Measurements from ENCODE around the gene TXNL4B.

The TXNL4B gene

GRCh38 chr16:72093448-72094265 lies at the start of gene TXNL4B, which contains the start of gene DHX38:
TXNL4B (minus strand) TSS chr16:72093620; CDS start chr16:72090749, 2,871 bp downstream.
DHX38 (plus strand) TSS chr16:72093847; CDS start chr16:72096158, 2,311 bp downstream.
- Histone ChIP-seq H3K27ac (ENCODE audit: low read depth, low read length) (peak within 1 kb of the TSS; percentile 73), H3K9ac (ENCODE audit: low read length) (peak within 1 kb of the TSS; percentile 88), H3K9me3 (ENCODE audit: control insufficient read depth, insufficient read depth, low read depth, low read length) (no peaks in the 10 kb centered on the region), H3K4me1 (ENCODE audit: control insufficient read depth, insufficient read depth, low read length) (peaks cover 11% of the 10 kb centered on the region), H3K27me3 (ENCODE audit: control insufficient read depth, insufficient read depth, low read length) (no peaks in the 10 kb centered on the region), H3K4me3 (ENCODE audit: low read depth, low read length) (peak within 1 kb of the TSS; percentile 98), H3K36me3 (ENCODE audit: control insufficient read depth, insufficient read depth, low read length) (peaks cover 43% of the 10 kb centered on the region)

- Histone ChIP-seq H3K27ac (ENCODE audit: low read depth, low read length) (no peak overlapping the region), H3K9ac (ENCODE audit: low read length) (no peak overlapping the region), H3K9me3 (ENCODE audit: control insufficient read depth, insufficient read depth, low read depth, low read length) (no peaks in the 10 kb centered on the region), H3K36me3 (ENCODE audit: control insufficient read depth, insufficient read depth, low read length) (no peaks in the 10 kb centered on the region), H3K4me1 (ENCODE audit: control insufficient read depth, insufficient read depth, low read length) (peaks cover 3% of the 10 kb centered on the region; the same call in 1 of the 2 replicates), H3K27me3 (ENCODE audit: control insufficient read depth, insufficient read depth, low read length) (no peaks in the 10 kb centered on the region), H3K4me3 (ENCODE audit: low read depth, low read length) (no peak overlapping the region)
Observed at GRCh38 chr16:72142476-72142875, 49.1 kb upstream of the TXNL4B start.

DNA sequence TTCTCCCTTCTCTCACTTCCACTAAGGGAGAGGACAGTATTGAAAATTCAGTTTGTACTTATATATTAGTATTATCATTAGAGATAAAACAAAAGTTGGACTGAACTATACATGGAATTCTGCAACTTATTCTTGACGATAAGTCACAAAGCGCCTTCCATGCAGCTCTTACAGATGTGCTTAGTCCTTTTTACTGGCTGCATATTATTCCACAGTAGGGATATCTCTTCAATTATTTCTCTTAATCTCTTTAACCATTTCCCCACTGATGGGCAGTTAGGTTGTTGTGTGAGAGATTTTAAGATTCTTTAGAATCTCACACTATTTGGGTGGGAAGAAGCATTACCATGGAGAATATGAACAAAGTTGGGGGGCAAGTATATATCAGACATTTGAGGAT lies 46.5 kb upstream of the TXNL4B start:
- H3K4me3 ChIP-seq (ENCODE audit: low read depth, low read length): no peak overlapping the region
- no peaks in the 10 kb centered on the region for H3K9me3 ChIP-seq (ENCODE audit: control insufficient read depth, insufficient read depth, low read depth, low read length)
- peaks cover 4% of the 10 kb centered on the region; the same call in 1 of the 2 replicates for H3K4me1 ChIP-seq (ENCODE audit: control insufficient read depth, insufficient read depth, low read length)
- H3K27ac ChIP-seq (ENCODE audit: low read depth, low read length): no peak overlapping the region
- H3K36me3 ChIP-seq (ENCODE audit: control insufficient read depth, insufficient read depth, low read length): no peaks in the 10 kb centered on the region
- no peaks in the 10 kb centered on the region for H3K27me3 ChIP-seq (ENCODE audit: control insufficient read depth, insufficient read depth, low read length)
- no peak overlapping the region for H3K9ac ChIP-seq (ENCODE audit: low read length)

DNA sequence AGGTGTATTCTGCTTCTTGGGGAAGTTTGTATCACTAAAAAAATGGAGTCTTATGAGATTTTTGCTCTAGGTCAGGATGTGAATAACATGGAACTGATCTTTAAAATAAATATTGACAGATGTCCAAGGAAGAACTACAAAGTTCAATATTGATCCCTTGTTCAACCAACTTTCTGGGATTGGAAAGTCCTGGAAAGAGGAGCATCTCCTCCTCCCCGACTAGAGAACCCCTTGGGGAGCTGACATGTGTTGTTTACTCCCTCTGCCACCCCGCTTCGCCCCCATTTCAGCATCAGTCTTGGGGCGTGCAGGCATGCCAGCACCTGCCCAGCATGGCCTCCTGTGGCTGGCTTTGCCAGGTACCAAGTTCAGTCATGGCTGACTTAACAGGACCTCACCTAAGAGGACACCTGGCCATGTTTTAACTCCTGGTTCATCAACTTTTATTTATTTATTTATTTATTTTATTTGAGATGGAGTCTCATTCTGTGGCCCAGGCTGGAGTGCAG lies 44.7 kb upstream of the TXNL4B start:
- Histone ChIP-seq H3K27me3 (ENCODE audit: control insufficient read depth, insufficient read depth, low read length) (no peaks in the 10 kb centered on the region), H3K4me1 (ENCODE audit: control insufficient read depth, insufficient read depth, low read length) (peaks cover 4% of the 10 kb centered on the region; the same call in 1 of the 2 replicates), H3K27ac (ENCODE audit: low read depth, low read length) (no peak overlapping the region), H3K9ac (ENCODE audit: low read length) (no peak overlapping the region), H3K36me3 (ENCODE audit: control insufficient read depth, insufficient read depth, low read length) (no peaks in the 10 kb centered on the region), H3K4me3 (ENCODE audit: low read depth, low read length) (no peak overlapping the region), H3K9me3 (ENCODE audit: control insufficient read depth, insufficient read depth, low read depth, low read length) (no peaks in the 10 kb centered on the region)

- Histone ChIP-seq H3K4me1 (ENCODE audit: control insufficient read depth, insufficient read depth, low read length) (peaks cover 4% of the 10 kb centered on the region; the same call in 1 of the 2 replicates), H3K36me3 (ENCODE audit: control insufficient read depth, insufficient read depth, low read length) (no peaks in the 10 kb centered on the region)
Observed at GRCh38 chr16:72137380-72138063, 44.1 kb upstream of the TXNL4B start.

DNA sequence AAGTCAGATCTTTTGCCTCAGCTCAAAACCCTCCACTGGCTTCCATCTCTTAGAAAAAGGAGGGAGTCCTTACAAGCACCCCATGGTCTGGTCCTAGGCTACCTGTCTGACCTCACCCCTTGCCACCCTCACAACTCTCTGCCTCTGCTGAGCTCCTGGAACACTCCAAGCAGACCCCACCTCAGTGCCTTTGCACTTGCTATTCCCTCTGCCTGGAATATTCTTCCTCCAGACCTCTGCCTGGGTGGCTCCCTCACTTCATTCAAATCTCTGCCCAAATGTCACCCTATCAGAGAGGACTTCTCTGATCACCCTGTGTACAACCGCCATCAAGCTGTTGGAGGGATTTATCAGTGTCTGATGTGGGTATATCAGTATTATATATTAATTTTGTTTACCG lies 41.1 kb upstream of the TXNL4B start:
- H3K36me3 ChIP-seq (ENCODE audit: control insufficient read depth, insufficient read depth, low read length): no peaks in the 10 kb centered on the region
- H3K9me3 ChIP-seq (ENCODE audit: control insufficient read depth, insufficient read depth, low read depth, low read length): no peaks in the 10 kb centered on the region
- no peak overlapping the region for H3K27ac ChIP-seq (ENCODE audit: low read depth, low read length)
- no peak overlapping the region for H3K9ac ChIP-seq (ENCODE audit: low read length)
- H3K27me3 ChIP-seq (ENCODE audit: control insufficient read depth, insufficient read depth, low read length): no peaks in the 10 kb centered on the region; the same call in 1 of the 2 replicates
- H3K4me3 ChIP-seq (ENCODE audit: low read depth, low read length): no peak overlapping the region
- peaks cover 23% of the 10 kb centered on the region for H3K4me1 ChIP-seq (ENCODE audit: control insufficient read depth, insufficient read depth, low read length)

More at GRCh38 chr16:72137380-72138063, 44.1 kb upstream of the TXNL4B start:
- H3K27ac ChIP-seq (ENCODE audit: low read depth, low read length): no peak overlapping the region
- no peak overlapping the region for H3K9ac ChIP-seq (ENCODE audit: low read length)
- H3K27me3 ChIP-seq (ENCODE audit: control insufficient read depth, insufficient read depth, low read length): no peaks in the 10 kb centered on the region
- H3K4me3 ChIP-seq (ENCODE audit: low read depth, low read length): no peak overlapping the region
- no peaks in the 10 kb centered on the region for H3K9me3 ChIP-seq (ENCODE audit: control insufficient read depth, insufficient read depth, low read depth, low read length)

GRCh38 chr16:72132726-72133125 lies 39.3 kb upstream of the TXNL4B start:
- no peaks in the 10 kb centered on the region; the same call in 1 of the 2 replicates for H3K27me3 ChIP-seq (ENCODE audit: control insufficient read depth, insufficient read depth, low read length)
- no peaks in the 10 kb centered on the region for H3K36me3 ChIP-seq (ENCODE audit: control insufficient read depth, insufficient read depth, low read length)
- H3K27ac ChIP-seq (ENCODE audit: low read depth, low read length): no peak overlapping the region
- H3K9ac ChIP-seq (ENCODE audit: low read length): no peak overlapping the region
- H3K9me3 ChIP-seq (ENCODE audit: control insufficient read depth, insufficient read depth, low read depth, low read length): no peaks in the 10 kb centered on the region
- H3K4me1 ChIP-seq (ENCODE audit: control insufficient read depth, insufficient read depth, low read length): peaks cover 38% of the 10 kb centered on the region
- no peak overlapping the region for H3K4me3 ChIP-seq (ENCODE audit: low read depth, low read length)

DNA sequence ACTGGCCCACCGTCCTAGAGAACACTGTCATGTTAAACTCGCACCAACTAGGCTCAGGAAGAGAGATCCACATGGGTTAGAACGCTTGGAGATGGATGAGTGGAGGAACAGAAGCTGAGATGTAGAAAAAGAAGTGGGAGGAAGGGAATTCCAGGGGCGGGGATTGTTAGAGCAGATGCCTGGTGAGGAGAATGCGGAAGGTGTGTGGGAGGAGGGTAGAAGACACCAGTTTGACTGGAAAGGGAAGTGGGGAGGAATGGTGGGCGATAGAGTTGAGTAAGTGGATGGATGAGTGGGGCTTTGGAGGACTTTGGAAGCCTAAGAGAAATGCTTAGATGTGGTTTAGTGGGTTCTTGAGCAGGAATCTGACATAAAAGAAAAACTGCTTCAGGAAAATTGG lies 37.6 kb upstream of the TXNL4B start:
- Histone ChIP-seq H3K27me3 (ENCODE audit: control insufficient read depth, insufficient read depth, low read length) (no peaks in the 10 kb centered on the region; the same call in 1 of the 2 replicates), H3K36me3 (ENCODE audit: control insufficient read depth, insufficient read depth, low read length) (no peaks in the 10 kb centered on the region), H3K9ac (ENCODE audit: low read length) (no peak overlapping the region), H3K4me1 (ENCODE audit: control insufficient read depth, insufficient read depth, low read length) (peaks cover 39% of the 10 kb centered on the region), H3K9me3 (ENCODE audit: control insufficient read depth, insufficient read depth, low read depth, low read length) (no peaks in the 10 kb centered on the region), H3K4me3 (ENCODE audit: low read depth, low read length) (no peak overlapping the region), H3K27ac (ENCODE audit: low read depth, low read length) (no peak overlapping the region)

DNA sequence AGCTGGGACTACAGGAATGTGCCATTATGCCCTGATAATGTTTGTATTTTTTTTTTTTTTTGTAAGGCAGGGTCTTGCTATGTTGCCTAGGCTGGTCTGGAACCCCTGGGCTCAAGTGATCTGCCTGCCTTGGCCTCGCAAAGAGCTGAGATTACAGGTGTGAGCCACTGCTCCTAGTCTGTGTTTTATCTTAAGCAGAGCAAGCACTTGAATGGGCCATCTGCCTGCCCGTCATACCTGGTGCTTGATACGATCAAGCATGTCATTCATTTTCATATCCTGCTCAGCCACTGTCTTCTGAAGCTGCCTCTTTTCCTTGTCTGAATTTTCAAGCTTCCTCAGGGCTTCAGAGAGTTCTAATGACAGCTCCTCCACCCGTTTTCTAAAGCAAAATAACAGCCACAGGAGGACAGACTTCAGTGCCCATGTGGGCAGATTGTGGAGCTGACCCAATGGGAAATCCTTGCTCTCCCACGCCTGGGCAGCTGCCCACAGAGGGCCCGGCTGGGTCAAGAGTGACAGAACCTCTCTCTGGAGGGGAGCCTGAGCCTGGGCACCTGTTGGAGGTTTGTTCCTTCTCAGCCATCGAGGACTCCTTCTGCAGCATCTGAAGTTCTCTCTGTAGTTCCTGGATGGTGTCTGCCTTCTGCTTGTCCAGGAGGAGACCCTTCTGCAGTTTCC lies 36.7 kb upstream of the TXNL4B start:
- H3K36me3 ChIP-seq (ENCODE audit: control insufficient read depth, insufficient read depth, low read length): no peaks in the 10 kb centered on the region
- no peak overlapping the region for H3K9ac ChIP-seq (ENCODE audit: low read length)
- H3K27me3 ChIP-seq (ENCODE audit: control insufficient read depth, insufficient read depth, low read length): no peaks in the 10 kb centered on the region; the same call in 1 of the 2 replicates
- H3K9me3 ChIP-seq (ENCODE audit: control insufficient read depth, insufficient read depth, low read depth, low read length): no peaks in the 10 kb centered on the region
- no peak overlapping the region for H3K4me3 ChIP-seq (ENCODE audit: low read depth, low read length)
- peaks cover 48% of the 10 kb centered on the region for H3K4me1 ChIP-seq (ENCODE audit: control insufficient read depth, insufficient read depth, low read length)
- no peak overlapping the region for H3K27ac ChIP-seq (ENCODE audit: low read depth, low read length)

- H3K9me3 ChIP-seq (ENCODE audit: control insufficient read depth, insufficient read depth, low read depth, low read length): no peaks in the 10 kb centered on the region
- no peak overlapping the region for H3K9ac ChIP-seq (ENCODE audit: low read length)
- peaks cover 50% of the 10 kb centered on the region for H3K4me1 ChIP-seq (ENCODE audit: control insufficient read depth, insufficient read depth, low read length)
- no peak overlapping the region for H3K27ac ChIP-seq (ENCODE audit: low read depth, low read length)
- H3K36me3 ChIP-seq (ENCODE audit: control insufficient read depth, insufficient read depth, low read length): no peaks in the 10 kb centered on the region
- no peak overlapping the region for H3K4me3 ChIP-seq (ENCODE audit: low read depth, low read length)
- H3K27me3 ChIP-seq (ENCODE audit: control insufficient read depth, insufficient read depth, low read length): no peaks in the 10 kb centered on the region; the same call in 1 of the 2 replicates
Observed at GRCh38 chr16:72128701-72129100, 35.3 kb upstream of the TXNL4B start.

All from HUES6 (cell line).